NCI-H446 treated with DMSO at 0.1 percent for 48 hours (cell line): Measurements from ENCODE around the gene YY1AP1.
A peak's percentile ranks its signal among the peaks of the same experiment; 100 is the strongest.
"Not testable (repeated sequence)": the region's sequence is repeated elsewhere in the genome, so short reads cannot be mapped to it uniquely, and the experiment has no call there.

Source experiments
- DNase-seq: peaks from one replicate; lab custom pipeline; 2025; lab: John Stamatoyannopoulos, UW

The YY1AP1 gene, protein sequence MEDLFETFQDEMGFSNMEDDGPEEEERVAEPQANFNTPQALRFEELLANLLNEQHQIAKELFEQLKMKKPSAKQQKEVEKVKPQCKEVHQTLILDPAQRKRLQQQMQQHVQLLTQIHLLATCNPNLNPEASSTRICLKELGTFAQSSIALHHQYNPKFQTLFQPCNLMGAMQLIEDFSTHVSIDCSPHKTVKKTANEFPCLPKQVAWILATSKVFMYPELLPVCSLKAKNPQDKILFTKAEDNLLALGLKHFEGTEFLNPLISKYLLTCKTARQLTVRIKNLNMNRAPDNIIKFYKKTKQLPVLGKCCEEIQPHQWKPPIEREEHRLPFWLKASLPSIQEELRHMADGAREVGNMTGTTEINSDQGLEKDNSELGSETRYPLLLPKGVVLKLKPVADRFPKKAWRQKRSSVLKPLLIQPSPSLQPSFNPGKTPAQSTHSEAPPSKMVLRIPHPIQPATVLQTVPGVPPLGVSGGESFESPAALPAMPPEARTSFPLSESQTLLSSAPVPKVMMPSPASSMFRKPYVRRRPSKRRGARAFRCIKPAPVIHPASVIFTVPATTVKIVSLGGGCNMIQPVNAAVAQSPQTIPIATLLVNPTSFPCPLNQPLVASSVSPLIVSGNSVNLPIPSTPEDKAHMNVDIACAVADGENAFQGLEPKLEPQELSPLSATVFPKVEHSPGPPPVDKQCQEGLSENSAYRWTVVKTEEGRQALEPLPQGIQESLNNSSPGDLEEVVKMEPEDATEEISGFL

GRCh38 chr1:155688324-155689080, at the start of gene YY1AP1:
TSS of gene YY1AP1 (minus strand) at chr1:155688774. CDS start at chr1:155680436, 8,338 bp downstream.
- DNase-seq: peak; percentile 75

DNA sequence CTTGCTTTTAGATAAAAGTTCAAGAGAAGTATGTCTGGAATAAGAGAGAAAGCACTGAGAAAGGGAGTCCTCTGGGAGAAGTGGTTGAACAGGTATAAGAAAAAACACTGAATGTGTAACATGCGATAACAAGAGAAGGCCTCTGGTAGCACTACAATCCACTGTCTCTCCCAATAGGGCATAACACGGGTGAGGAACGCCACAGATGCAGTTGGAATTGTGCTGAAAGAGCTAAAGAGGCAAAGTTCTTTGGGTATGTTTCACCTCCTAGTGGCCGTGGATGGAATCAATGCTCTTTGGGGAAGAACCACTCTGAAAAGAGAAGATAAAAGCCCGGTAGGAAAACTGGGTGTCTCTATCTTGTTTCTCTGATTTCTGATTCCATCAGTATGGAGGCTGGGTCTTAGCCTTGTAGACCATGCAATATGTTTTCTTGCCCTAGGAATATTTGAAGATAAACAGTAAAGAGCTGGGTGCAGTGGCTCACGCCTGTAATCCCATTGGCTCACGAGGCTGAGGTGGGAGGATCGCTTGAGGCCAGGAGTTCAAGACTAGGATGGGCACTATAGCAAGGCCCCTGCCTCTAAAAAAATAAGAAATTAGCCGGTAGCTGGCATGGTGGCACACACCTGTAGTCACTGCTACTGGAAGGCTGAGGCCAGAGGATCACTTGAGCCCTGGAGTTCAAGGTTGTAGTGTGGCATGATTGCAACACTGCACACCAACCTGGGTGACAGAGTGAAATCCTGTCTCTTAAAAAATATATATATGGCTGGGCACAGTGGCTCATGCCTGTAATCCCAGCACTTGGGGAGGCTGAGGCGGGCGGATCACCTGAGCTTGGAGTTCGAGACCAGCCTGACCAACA, 40.7 kb upstream of the YY1AP1 start:
- DNase-seq: peak; percentile 41

GRCh38 chr1:155725142-155725541, 36.6 kb upstream of the YY1AP1 start:
- DNase-seq: no peak

DNA sequence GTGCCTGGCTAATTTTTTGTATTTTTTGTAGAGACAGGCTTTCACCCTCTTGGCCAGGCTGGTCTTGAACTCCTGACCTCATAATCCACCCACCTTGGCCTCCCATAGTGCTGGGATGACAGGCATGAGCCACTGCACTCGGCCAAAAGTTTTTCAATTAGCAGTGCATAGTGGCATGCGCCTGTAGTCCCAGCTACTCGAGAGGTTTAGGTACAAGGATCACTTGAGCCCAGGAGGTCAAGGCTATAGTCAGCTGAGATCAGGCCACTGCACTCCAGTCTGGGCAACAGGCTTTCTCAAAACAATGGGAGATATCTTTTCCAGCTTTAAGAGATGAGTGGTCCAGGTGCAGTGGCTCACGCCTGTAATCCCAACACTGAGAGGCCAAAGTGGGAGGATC, 31.1 kb upstream of the YY1AP1 start:
- no peak for DNase-seq

DNA sequence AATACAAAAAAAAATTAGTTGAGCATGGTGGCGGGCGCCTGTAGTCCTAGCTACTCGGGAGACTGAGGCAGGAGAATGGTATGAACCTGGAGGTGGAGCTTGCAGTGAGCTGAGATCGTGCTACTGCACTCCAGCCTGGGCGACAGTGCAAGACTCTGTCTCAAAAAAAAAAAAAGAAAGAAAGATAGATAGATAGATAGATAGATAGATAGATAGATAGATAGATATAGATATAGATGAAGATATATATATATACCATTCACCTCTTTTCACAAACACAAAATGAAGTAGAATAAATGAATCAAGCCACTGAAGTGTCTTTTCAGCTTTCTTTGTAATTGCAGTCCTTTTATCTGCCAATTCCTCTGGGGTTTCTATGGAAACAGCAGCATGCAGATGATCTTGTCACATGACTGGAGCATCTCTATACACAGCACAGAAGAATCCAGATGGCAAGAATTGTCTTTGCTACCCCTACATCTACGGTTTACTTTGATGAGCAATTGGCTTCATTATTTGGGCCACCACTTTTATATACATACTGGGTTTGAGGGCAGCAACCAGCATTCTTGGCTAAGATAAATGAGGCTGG, 30.0 kb upstream of the YY1AP1 start:
- not testable (repeated sequence) for DNase-seq

DNA sequence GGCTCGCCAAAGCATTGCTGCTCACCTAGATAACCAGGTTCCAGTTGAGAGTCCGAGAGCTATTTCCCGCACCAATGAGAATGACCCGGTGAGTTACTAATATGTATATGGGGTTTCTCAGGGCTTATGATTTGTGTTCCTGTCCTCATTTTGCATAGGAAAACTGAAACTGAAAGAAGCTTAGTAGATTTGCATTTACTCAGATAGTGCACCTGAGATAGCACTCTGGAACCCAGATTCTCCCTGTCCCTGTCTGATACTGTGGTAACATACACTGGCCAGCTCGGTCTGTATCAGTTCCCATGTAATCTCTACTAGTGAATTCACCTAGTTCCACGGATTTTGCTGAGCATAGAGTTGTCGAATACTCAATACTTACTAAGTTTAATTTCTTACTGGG, 28.5 kb upstream of the YY1AP1 start:
- DNase-seq: no peak

- no peak for DNase-seq
Measured at GRCh38 chr1:155715777-155716176, 27.2 kb upstream of the YY1AP1 start.

GRCh38 chr1:155715056-155715455, 26.5 kb upstream of the YY1AP1 start:
- DNase-seq: not testable (repeated sequence)

DNA sequence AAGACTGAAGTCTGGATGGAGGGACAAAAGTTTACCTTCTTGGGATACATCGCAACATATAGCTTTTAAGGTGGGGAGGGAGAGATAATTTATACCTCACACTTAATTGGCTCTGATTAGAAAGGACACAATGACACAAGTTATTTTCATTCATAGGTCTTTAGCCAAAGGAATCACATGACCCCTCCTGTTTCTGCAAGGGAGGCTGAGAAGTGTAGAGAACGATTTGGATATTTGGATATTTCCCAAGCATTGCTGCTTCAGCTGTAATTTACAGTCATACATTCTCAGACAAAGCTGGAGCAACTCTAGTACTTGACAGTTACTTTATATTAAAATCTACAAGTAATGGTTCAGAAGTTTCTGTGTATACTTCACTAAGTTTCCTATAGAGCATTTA, 24.5 kb upstream of the YY1AP1 start:
- DNase-seq: no peak

DNA sequence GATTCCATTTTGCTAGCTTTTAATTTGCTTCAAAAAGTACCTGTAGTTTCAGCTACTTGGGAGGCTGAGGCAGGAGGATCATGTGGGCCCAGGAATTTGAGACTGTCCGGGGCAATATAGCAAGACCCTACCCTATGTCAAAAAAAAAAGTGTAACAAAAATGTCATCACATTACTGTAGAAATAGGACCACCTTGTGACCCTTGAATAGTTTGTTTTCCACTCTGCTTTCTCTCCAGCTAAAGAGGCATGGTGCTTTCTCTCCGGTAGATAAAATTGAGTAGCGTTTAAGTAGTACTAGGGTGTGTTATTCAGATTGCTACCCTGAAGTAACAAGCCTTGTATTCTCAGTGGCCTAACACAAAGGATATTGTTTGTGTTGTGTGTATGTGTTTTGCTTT, 24.1 kb upstream of the YY1AP1 start:
- DNase-seq: not testable (repeated sequence)

DNA sequence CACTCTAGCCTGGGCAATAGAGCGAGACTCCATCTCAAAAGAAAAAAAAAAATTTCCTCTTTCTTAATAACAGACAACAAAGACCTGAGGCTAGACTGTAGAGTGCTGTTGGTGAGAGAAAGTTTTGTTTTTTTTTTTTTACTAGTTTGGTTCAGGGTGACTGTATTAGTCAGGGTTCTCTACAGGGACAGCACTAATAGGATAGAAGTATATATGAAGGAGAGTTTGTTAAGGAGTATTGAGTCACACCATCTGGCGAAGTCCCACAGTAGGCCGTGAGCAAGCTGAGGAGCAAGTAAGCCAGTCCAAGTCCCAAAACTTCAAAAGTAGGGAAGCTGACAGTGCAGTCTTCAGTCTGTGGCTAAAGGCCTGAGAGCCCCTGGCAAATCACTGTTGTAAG, 22.9 kb upstream of the YY1AP1 start:
- not testable (repeated sequence) for DNase-seq

- no peak for DNase-seq
Measured at GRCh38 chr1:155709391-155709790, 20.8 kb upstream of the YY1AP1 start.

DNA sequence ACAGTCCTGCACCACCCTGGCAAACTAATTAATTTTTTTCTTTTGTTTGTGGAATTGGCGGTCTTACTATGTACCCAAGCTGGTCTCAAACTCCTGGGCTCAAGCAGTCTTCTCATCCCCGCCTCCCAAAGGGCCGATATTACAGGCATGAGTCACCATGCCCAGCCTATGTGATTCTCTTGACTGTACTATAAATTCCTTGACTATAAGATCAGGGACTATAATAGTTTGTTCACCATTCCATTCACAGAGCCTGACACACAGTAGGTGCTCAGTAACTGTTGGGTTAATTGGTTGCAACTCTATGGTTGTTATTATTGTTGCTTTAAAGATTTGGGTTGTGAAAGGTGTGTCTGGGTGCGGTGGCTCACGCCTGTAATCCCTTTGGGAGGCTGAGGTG, 17.6 kb upstream of the YY1AP1 start:
- no peak for DNase-seq

DNA sequence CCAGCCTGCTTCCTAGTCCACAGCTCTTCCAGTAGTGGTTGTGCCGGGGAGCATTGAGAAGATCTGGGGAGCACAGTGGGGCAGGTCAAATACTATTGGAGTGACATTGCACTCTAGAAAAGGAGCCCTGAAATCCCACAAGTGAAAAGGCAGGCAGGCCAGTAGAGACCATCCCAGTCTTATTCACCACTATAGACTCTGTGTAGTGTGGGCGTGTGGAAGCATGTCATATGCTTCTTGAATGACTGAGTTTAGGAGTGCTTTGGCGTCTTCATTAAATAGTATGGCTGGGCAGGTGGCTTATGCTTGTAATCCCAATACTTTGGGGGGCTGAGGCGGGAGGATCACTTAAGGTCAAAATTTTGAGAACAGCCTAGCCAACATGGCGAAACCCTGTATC, 15.8 kb upstream of the YY1AP1 start:
- DNase-seq: not testable (repeated sequence)

- DNase-seq: no peak
Measured at GRCh38 chr1:155703216-155703615, 14.6 kb upstream of the YY1AP1 start.

- not testable (repeated sequence) for DNase-seq
Measured at GRCh38 chr1:155701675-155702074, 13.1 kb upstream of the YY1AP1 start.

GRCh38 chr1:155699062-155699461, 10.5 kb upstream of the YY1AP1 start:
- not testable (repeated sequence) for DNase-seq

GRCh38 chr1:155698382-155699038, 9.9 kb upstream of the YY1AP1 start:
- DNase-seq: no peak

DNA sequence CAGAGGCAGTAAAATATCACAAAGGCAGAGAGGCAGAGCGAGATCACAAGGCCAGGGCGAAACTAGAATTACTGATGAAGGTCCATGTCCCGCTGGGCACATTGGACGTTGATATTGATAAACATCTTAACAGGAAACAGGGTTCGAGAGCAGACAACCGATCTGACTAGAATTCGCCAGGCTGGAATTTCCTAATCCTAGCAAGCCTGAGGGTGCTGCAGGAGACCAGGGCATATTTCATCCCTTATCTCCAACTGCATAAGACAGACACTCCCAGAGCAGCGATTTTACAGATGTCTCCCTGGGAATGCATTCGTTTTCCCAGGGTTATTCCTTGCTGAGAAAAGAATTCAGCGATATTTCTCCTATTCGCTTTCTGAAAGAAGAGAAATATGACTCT, 9.0 kb upstream of the YY1AP1 start:
- not testable (repeated sequence) for DNase-seq

- DNase-seq: no peak
Measured at GRCh38 chr1:155697046-155697445, 8.5 kb upstream of the YY1AP1 start.

GRCh38 chr1:155696524-155696923, 8.0 kb upstream of the YY1AP1 start:
- DNase-seq: no peak
